ENCODE measurements around the gene RNASE1.

RNASE1 gene

DNA sequence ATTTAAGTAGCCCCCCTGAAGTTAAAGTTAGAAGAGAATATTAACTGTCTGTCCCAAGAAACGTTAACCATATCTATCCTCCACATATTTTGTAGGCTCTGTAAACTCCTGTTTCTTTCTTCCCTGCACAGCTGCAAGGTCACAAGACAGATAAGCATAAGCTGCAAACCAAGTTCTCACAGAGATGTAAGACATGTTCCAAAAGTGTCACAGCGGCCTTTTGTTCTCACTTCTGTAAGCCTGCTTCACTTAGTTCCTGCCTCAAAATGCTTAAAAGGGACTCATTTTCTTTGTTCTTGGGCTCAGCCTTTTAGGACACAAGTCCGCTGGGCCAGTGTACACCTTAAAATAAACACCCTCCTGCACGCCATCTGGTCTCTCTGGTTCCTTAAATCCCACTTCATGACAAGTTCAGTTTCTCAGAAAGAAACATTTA is 3.2 kb downstream of the RNASE1 start (continued):
- TF ChIP-seq, protein P1, sequence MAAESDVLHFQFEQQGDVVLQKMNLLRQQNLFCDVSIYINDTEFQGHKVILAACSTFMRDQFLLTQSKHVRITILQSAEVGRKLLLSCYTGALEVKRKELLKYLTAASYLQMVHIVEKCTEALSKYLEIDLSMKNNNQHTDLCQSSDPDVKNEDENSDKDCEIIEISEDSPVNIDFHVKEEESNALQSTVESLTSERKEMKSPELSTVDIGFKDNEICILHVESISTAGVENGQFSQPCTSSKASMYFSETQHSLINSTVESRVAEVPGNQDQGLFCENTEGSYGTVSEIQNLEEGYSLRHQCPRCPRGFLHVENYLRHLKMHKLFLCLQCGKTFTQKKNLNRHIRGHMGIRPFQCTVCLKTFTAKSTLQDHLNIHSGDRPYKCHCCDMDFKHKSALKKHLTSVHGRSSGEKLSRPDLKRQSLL (tag by site-specific recombination; IDR thresholded peaks at IDR 0.05) = no peak
- TF ChIP-seq ZNF350 (tag by site-specific recombination; IDR thresholded peaks at IDR 0.05) = no peak
- TF ChIP-seq TRIM28 (IDR thresholded peaks at IDR 0.05; ENCODE audit: borderline replicate concordance, low read length) = no peak
- TF ChIP-seq ZNF677 (tag by site-specific recombination; IDR thresholded peaks at IDR 0.05) = no peak
- TF ChIP-seq BCL11B (tag by site-specific recombination; IDR thresholded peaks at IDR 0.05; ENCODE audit: low read depth) = no peak
- no peak for TF ChIP-seq ZNF768 (tag by site-specific recombination; IDR thresholded peaks at IDR 0.05)
- no peak for TF ChIP-seq HOXD13 (CRISPR knock-in tag; IDR thresholded peaks at IDR 0.05; ENCODE audit: borderline replicate concordance)
- no peak for TF ChIP-seq ZNF585B (tag by site-specific recombination; IDR thresholded peaks at IDR 0.05)
- TF ChIP-seq ZNF311 (tag by site-specific recombination; IDR thresholded peaks at IDR 0.05; ENCODE audit: borderline replicate concordance) = no peak
- no peak for TF ChIP-seq ZBTB8A (tag by site-specific recombination; IDR thresholded peaks at IDR 0.05)

DNA sequence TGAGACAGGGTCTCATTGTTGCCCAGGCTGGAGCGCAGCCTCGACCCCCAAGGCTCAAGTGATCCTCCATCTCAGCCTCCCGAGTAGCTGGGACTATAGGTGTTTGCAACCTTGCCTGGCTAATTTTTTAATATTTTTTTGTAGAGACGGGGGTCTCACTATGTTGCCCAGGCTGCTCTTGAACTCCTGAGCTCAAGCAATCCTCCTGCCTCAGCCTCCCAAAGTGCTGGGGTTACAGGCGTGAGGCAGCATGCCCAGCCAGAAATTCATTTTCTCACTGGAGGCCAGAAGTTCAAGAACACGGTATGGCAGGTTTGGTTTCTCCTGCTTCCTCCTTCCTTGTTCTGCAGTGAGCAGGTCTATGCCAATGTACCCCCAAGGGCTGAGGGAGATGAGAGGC is 3.7 kb downstream of the RNASE1 start:
- no peaks in the 10 kb centered on the region for H3K9me3 ChIP-seq (ENCODE audit: control insufficient read depth, insufficient read depth, low read depth, low read length)
- H3K36me3 ChIP-seq (ENCODE audit: control insufficient read depth in 2 of 2, insufficient read depth in 1 of 2, low read length in 2 of 2) = no peaks in the 10 kb centered on the region
- ChIA-PET POLR2A (no interaction called here), CTCF (interaction anchor here (0.6 to 0.8 kb wide), 2 partner anchors 189 to 798 kb away, joined by 3 read pairs; no protein-coding TSS in a partner anchor)
- no peaks in the 10 kb centered on the region for H3K4me1 ChIP-seq (ENCODE audit: control insufficient read depth, insufficient read depth, low read length)
- no peak overlapping the region for H3K27ac ChIP-seq (ENCODE audit: extremely low read depth, low read depth, low read length)
- H3K4me3 ChIP-seq (ENCODE audit: low read depth, low read length) = no peak overlapping the region
- TF ChIP-seq ZNF350 (tag by site-specific recombination; IDR thresholded peaks at IDR 0.05) (no peak), ZNF624 (tag by site-specific recombination; IDR thresholded peaks at IDR 0.05) (no peak), ZNF510 (tag by site-specific recombination; IDR thresholded peaks at IDR 0.05; ENCODE audit: insufficient replicate concordance) (no peak), HOXA7 (CRISPR knock-in tag; IDR thresholded peaks at IDR 0.05; ENCODE audit: borderline replicate concordance) (no peak), ZNF37A (tag by site-specific recombination; IDR thresholded peaks at IDR 0.05) (no peak), ZNF10 (tag by site-specific recombination; IDR thresholded peaks at IDR 0.05) (no peak), SP7 (tag by site-specific recombination; IDR thresholded peaks at IDR 0.05) (no peak), ZNF155 (tag by site-specific recombination; IDR thresholded peaks at IDR 0.05) (no peak), ZNF335 (tag by site-specific recombination; conservative IDR thresholded peaks at IDR 0.05) (no peak), ZNF223 (tag by site-specific recombination; IDR thresholded peaks at IDR 0.05) (no peak)
- TF ChIP-seq, protein P2, sequence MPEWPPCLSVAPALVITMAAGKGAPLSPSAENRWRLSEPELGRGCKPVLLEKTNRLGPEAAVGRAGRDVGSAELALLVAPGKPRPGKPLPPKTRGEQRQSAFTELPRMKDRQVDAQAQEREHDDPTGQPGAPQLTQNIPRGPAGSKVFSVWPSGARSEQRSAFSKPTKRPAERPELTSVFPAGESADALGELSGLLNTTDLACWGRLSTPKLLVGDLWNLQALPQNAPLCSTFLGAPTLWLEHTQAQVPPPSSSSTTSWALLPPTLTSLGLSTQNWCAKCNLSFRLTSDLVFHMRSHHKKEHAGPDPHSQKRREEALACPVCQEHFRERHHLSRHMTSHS (tag by site-specific recombination; IDR thresholded peaks at IDR 0.05) = no peak
- TF ChIP-seq, protein P3, sequence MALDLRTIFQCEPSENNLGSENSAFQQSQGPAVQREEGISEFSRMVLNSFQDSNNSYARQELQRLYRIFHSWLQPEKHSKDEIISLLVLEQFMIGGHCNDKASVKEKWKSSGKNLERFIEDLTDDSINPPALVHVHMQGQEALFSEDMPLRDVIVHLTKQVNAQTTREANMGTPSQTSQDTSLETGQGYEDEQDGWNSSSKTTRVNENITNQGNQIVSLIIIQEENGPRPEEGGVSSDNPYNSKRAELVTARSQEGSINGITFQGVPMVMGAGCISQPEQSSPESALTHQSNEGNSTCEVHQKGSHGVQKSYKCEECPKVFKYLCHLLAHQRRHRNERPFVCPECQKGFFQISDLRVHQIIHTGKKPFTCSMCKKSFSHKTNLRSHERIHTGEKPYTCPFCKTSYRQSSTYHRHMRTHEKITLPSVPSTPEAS (tag by site-specific recombination; IDR thresholded peaks at IDR 0.05) = no peak
- TF ChIP-seq, protein P4, sequence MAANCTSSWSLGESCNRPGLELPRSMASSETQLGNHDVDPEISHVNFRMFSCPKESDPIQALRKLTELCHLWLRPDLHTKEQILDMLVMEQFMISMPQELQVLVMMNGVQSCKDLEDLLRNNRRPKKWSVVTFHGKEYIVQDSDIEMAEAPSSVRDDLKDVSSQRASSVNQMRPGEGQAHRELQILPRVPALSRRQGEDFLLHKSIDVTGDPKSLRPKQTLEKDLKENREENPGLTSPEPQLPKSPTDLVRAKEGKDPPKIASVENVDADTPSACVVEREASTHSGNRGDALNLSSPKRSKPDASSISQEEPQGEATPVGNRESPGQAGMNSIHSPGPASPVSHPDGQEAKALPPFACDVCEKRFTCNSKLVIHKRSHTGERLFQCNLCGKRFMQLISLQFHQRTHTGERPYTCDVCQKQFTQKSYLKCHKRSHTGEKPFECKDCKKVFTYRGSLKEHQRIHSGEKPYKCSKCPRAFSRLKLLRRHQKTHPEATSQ (tag by site-specific recombination; IDR thresholded peaks at IDR 0.05) = no peak
- TF ChIP-seq, protein P5, sequence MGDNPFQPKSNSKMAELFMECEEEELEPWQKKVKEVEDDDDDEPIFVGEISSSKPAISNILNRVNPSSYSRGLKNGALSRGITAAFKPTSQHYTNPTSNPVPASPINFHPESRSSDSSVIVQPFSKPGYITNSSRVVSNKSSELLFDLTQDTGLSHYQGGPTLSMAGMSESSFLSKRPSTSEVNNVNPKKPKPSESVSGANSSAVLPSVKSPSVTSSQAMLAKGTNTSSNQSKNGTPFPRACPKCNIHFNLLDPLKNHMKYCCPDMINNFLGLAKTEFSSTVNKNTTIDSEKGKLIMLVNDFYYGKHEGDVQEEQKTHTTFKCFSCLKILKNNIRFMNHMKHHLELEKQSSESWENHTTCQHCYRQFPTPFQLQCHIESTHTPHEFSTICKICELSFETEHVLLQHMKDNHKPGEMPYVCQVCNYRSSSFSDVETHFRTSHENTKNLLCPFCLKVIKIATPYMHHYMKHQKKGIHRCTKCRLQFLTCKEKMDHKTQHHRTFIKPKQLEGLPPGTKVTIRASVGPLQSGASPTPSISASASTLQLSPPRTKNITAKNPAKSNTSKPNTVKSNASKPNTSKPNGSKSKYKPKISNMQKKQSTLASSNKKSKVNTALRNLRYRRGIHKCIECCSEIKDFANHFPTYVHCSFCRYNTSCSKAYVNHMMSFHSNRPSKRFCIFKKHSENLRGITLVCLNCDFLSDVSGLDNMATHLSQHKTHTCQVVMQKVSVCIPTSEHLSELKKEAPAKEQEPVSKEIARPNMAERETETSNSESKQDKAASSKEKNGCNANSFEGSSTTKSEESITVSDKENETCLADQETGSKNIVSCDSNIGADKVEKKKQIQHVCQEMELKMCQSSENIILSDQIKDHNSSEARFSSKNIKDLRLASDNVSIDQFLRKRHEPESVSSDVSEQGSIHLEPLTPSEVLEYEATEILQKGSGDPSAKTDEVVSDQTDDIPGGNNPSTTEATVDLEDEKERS (tag by site-specific recombination; IDR thresholded peaks at IDR 0.05) = no peak
- TF ChIP-seq, protein P6, sequence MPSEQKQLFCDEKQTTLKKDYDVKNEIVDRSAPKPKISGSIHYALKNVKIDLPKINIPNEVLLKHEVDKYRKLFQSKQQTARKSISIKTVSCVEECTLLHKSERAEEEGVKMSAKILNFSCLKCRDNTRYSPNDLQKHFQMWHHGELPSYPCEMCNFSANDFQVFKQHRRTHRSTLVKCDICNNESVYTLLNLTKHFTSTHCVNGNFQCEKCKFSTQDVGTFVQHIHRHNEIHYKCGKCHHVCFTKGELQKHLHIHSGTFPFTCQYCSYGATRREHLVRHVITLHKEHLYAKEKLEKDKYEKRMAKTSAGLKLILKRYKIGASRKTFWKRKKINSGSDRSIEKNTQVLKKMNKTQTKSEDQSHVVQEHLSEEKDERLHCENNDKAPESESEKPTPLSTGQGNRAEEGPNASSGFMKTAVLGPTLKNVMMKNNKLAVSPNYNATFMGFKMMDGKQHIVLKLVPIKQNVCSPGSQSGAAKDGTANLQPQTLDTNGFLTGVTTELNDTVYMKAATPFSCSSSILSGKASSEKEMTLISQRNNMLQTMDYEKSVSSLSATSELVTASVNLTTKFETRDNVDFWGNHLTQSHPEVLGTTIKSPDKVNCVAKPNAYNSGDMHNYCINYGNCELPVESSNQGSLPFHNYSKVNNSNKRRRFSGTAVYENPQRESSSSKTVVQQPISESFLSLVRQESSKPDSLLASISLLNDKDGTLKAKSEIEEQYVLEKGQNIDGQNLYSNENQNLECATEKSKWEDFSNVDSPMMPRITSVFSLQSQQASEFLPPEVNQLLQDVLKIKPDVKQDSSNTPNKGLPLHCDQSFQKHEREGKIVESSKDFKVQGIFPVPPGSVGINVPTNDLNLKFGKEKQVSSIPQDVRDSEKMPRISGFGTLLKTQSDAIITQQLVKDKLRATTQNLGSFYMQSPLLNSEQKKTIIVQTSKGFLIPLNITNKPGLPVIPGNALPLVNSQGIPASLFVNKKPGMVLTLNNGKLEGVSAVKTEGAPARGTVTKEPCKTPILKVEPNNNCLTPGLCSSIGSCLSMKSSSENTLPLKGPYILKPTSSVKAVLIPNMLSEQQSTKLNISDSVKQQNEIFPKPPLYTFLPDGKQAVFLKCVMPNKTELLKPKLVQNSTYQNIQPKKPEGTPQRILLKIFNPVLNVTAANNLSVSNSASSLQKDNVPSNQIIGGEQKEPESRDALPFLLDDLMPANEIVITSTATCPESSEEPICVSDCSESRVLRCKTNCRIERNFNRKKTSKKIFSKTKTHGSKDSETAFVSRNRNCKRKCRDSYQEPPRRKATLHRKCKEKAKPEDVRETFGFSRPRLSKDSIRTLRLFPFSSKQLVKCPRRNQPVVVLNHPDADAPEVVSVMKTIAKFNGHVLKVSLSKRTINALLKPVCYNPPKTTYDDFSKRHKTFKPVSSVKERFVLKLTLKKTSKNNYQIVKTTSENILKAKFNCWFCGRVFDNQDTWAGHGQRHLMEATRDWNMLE (tag by site-specific recombination; conservative IDR thresholded peaks at IDR 0.05; ENCODE audit: low read depth) = no peak

Data from HEK293 (cell line).